Spleen (tissue), 11 donors: ENCODE data around the gene ARID5A. TPM values are rescaled to one million over a fixed set of nuclear protein-coding genes. Genes with fewer than 3 reads are reported as not detected.
A peak's percentile ranks its signal among the peaks of the same experiment; 100 is the strongest.

Experiments
- DNase-seq: peaks from one replicate; pipeline ENCODE4 v3.0.0-alpha.2; 2020
- H3K27ac ChIP-seq, 8 donors: fragments of 200-600 bp; sonication (generic) in 7 of 8; 1 replicate in 4 of 8; 2 replicates in 4 of 8; pipeline versions ENCODE4 v1.5.0 to v1.8.0; 2016 to 2021; ENCODE audit warnings: inconsistent platforms in 4 of 8, mild to moderate bottlenecking in 4 of 8, moderate library complexity in 1 of 8
- H3K27me3 ChIP-seq, 7 donors: fragments of 200-600 bp; sonication (generic) in 6 of 7; replicated peaks in 1 of 7; 1 replicate in 4 of 7; 2 replicates in 3 of 7; pipeline versions ENCODE4 v1.5.0 to v1.8.0; 2016 to 2021; ENCODE audit warnings: inconsistent platforms in 3 of 7, mild to moderate bottlenecking in 1 of 7
- H3K36me3 ChIP-seq, 6 donors: fragments of 200-600 bp; sonication (generic) in 5 of 6; 1 replicate in 4 of 6; 2 replicates in 2 of 6; pipeline versions ENCODE4 v1.5.0 to v1.8.0; 2016 to 2021; ENCODE audit warnings: inconsistent platforms in 2 of 6
- H3K4me1 ChIP-seq, 6 donors: fragments of 200-600 bp; sonication (generic) in 5 of 6; 1 replicate in 3 of 6; 2 replicates in 3 of 6; pipeline versions ENCODE4 v1.5.0 to v1.8.0; 2016 to 2021; ENCODE audit warnings: inconsistent platforms in 3 of 6
- H3K4me3 ChIP-seq, 8 donors: fragments of 200-600 bp; sonication (generic) in 7 of 8; 1 replicate in 4 of 8; 2 replicates in 4 of 8; pipeline versions ENCODE4 v1.5.0 to v1.8.0; 2016 to 2021; ENCODE audit warnings: inconsistent platforms in 4 of 8, mild to moderate bottlenecking in 4 of 8, moderate library complexity in 2 of 8
- H3K9me3 ChIP-seq, 8 donors: fragments of 200-600 bp; sonication (generic) in 7 of 8; 1 replicate in 4 of 8; 2 replicates in 4 of 8; pipeline versions ENCODE4 v1.5.0 to v1.8.0; 2016 to 2021; ENCODE audit warnings: inconsistent platforms in 4 of 8
- CTCF ChIP-seq, 11 experiments: fragments of 200-600 bp in 7 of 11; fragments of 450-650 bp in 4 of 11; sonication (generic) in 4 of 11; IDR thresholded peaks in 8 of 11; conservative IDR thresholded peaks in 3 of 11; 1 replicate in 7 of 11; 2 replicates in 4 of 11; pipeline versions ENCODE4 v1.4.0 to v1.8.0; 2016 to 2021; ENCODE audit warnings: antibody characterized with exemption in 11 of 11, inconsistent platforms in 4 of 11, mild to moderate bottlenecking in 1 of 11
- POLR2A ChIP-seq, 3 donors: fragments of 450-650 bp; IDR thresholded peaks; one replicate each; pipeline ENCODE4 v1.5.1; 2017; ENCODE audit warnings: antibody characterized with exemption in 3 of 3, mild to moderate bottlenecking in 1 of 3
- POLR2AphosphoS5 ChIP-seq, 3 donors: sonication (generic); formaldehyde crosslinking; IDR thresholded peaks; one replicate each; pipeline ENCODE4 v1.5.1; 2017; ENCODE audit warnings: antibody characterized with exemption in 3 of 3
- WGBS, 5 donors: extraction: QIAGEN DNeasy Blood & Tissue Kit in 3 of 5; methylation state at CpG; one replicate each; pipeline versions ENCODE4 v1.1.5 to v1.1.7; 2013 to 2018; 5-methylcytosine and 5-hydroxymethylcytosine counted together
- intact Hi-C: fragments of 100-400 bp; cut with DNase I; formaldehyde crosslinking; loops from one replicate; pipeline ENCODE4 v1.15.0; 2023; ENCODE audit warnings: low total_unique reads
- polyA plus RNA-seq, 3 donors: library from polyadenylated mRNA; stranded (reverse); fragments of 200-250 nt; gene quantifications; one replicate each; pipeline ENCODE4 v1.2.1, GENCODE V29; 2013
- total RNA-seq, 7 donors: library from RNA; depleted of rRNA in 3 of 7; stranded (reverse); fragments of >200 nt in 3 of 7; fragmentation: NEBNext Ultra II Directional in 4 of 7; extraction: Animal tissue kit (Norgen Biotek cat#: 25700) in 4 of 7; gene quantifications; one replicate each; pipeline versions ENCODE4 v1.1.0 to v1.2.1, GENCODE V29; 2016 to 2021
- donor health status: healthy with polysubstance abuse.
- donor health status: DM: no; HTN: no; CAD: no; lungs with moderate emphysema.
- donor health status: DM: no; HTN: no; CAD: no.
- donor health status: Bipolar disorder and iron deficiency.
- donor health status: healthy.
- donor health status: DM: no; HTN: no; CAD: no.
- donor health status: DM: yes; HTN: yes; CAD: no.

Gene ARID5A
- total and polyA plus RNA-seq, 10 donors, result 30.8 to 121 (median 48.9) TPM

- intact Hi-C loops, result no loop called here
- Histone ChIP-seq H3K36me3 (peaks cover 0 to 100% (median 57%) of the 10 kb centered on the region in 6 donors), H3K27me3 (no peaks in the 10 kb centered on the region), H3K27ac (no peak overlapping the region), H3K4me1 (peaks cover 0 to 53% (median 20%) of the 10 kb centered on the region in 6 donors), H3K4me3 (no peak overlapping the region), H3K9me3 (no peaks in the 10 kb centered on the region)
- WGBS, 5 donors, result 86 to 93% (median 88%) methylated on average over 7 of the region's 7 CpGs
- TF ChIP-seq POLR2AphosphoS5 (IDR thresholded peaks at IDR 0.05) (peak in 1 of 3 donors; percentile 16), POLR2A (IDR thresholded peaks at IDR 0.05) (no peak)
- peak; percentile 51 for DNase-seq
Measured at GRCh38 chr2:96547203-96547641, 10.7 kb downstream of the ARID5A start.

GRCh38 chr2:96547731-96548171 is 11.2 kb downstream of the ARID5A start:
- Histone ChIP-seq H3K27ac (no peak overlapping the region), H3K4me1 (peaks cover 0 to 50% (median 17%) of the 10 kb centered on the region in 6 donors), H3K36me3 (peaks cover 0 to 100% (median 62%) of the 10 kb centered on the region in 6 donors), H3K27me3 (no peaks in the 10 kb centered on the region), H3K4me3 (no peak overlapping the region), H3K9me3 (no peaks in the 10 kb centered on the region)
- WGBS, 5 donors, result 85 to 94% (median 91%) methylated on average over 6 of the region's 6 CpGs
- TF ChIP-seq CTCF (IDR thresholded peaks at IDR 0.05 in 8 of 11, conservative IDR thresholded peaks at IDR 0.05 in 3 of 11) (no peak), POLR2A (IDR thresholded peaks at IDR 0.05) (no peak), POLR2AphosphoS5 (IDR thresholded peaks at IDR 0.05) (no peak)
- intact Hi-C loops, result no loop called here
- DNase-seq, result peak; percentile 10

GRCh38 chr2:96548558-96549465 is 12.3 kb downstream of the ARID5A start:
- Histone ChIP-seq H3K4me3 (no peak overlapping the region), H3K36me3 (peaks cover 0 to 99% (median 64%) of the 10 kb centered on the region in 6 donors), H3K4me1 (peaks cover 3 to 50% (median 19%) of the 10 kb centered on the region in 6 donors), H3K9me3 (no peaks in the 10 kb centered on the region), H3K27me3 (no peaks in the 10 kb centered on the region), H3K27ac (no peak overlapping the region)
- TF ChIP-seq POLR2A (IDR thresholded peaks at IDR 0.05) (no peak), CTCF (IDR thresholded peaks at IDR 0.05 in 8 of 11, conservative IDR thresholded peaks at IDR 0.05 in 3 of 11) (no peak), POLR2AphosphoS5 (IDR thresholded peaks at IDR 0.05) (peak in 1 of 3 donors; percentile 3)
- DNase-seq, result peak; percentile 63
- intact Hi-C loops, result no loop called here
- WGBS, 5 donors, result 91 to 96% (median 93%) methylated on average over 20 to 24 of the region's 24 CpGs

- peaks cover 9 to 50% (median 25%) of the 10 kb centered on the region in 6 donors for H3K4me1 ChIP-seq
- peak; percentile 58 for DNase-seq
- peaks cover 0 to 93% (median 64%) of the 10 kb centered on the region in 6 donors for H3K36me3 ChIP-seq
- intact Hi-C loops, result no loop called here
- 87 to 100% (median 93%) methylated on average over 1 to 4 of the region's 4 CpGs for WGBS, 5 donors
- TF ChIP-seq POLR2AphosphoS5 (IDR thresholded peaks at IDR 0.05) (peak in 2 of 3 donors; percentile 4 to 50), POLR2A (IDR thresholded peaks at IDR 0.05) (no peak)
- no peak overlapping the region for H3K4me3 ChIP-seq
- H3K27me3 ChIP-seq, result no peaks in the 10 kb centered on the region
- H3K27ac ChIP-seq, result no peak overlapping the region
- no peaks in the 10 kb centered on the region for H3K9me3 ChIP-seq
Measured at GRCh38 chr2:96549466-96549785, 12.9 kb downstream of the ARID5A start.
